GM19351 (cell line): ENCODE data around the gene LRRC51.

ENCODE experiments used
- ATAC-seq: cut with Tn5 transposase; IDR thresholded peaks from one replicate; pipeline ENCODE4 v1.9.1; 2021; ENCODE audit warnings: mild to moderate bottlenecking, moderate library complexity; ENCODE audit not compliant: unreplicated experiment

Gene LRRC51

DNA sequence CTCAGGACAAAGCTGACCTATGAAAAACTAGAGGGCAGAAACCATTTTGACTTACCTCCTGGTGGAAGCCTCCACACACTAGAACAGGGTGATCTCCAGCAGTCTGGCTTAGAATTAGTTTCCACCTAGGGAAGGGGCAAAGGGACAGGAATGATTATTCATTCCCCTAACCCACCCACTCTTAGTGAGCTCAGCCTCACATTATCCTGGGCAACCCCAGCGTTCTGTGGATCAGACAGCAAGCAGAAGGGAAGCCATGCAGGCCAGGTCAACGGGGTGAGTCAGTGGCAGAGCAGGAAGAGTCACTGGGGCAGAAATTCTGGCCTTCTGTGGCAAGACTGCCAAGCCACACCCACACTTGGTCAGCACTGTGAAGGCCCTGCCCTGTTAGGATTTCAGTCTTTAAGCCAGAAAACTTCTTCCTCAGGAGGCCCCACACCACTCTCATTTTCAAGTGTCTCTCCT is 10.8 kb upstream of the LRRC51 start:
- peak; percentile 47 for ATAC-seq

DNA sequence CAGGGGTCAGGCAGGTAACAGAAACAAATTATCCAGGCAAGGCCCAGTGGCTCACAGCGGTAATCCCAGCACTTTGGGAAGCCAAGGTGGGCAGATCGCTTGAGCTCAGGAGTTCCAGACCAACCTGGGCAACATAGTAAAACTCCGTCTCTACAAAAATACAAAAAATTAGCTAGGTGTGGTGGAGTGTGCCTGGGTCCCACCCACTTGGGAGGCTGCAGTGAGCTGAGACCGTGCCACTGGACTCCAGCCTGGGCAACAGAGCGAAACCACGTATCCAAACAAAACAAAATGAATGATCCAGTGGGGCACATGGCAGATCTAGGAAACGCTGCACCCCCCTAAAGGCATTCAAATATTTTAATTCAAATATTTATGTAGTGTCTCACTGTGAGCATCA is 10.2 kb upstream of the LRRC51 start:
- ATAC-seq = no peak

DNA sequence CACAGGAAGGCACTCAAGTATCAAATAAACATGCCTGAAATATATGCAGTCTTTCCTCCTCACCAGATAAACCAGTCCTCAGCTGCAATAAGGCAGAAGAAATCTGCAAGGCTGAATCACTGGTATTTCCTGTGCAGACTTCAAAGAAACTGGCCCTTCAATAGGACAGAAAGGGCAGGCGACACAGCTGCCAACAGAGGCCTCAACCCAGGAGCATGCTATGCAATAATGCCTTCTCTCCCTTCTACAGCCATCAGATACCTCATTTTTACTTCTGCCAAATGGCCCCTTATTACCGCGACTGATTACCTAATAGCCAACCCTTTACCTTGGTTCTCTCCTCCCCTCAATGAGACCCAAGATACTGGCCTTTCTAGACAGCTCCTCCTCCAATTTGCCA is 8.3 kb upstream of the LRRC51 start:
- ATAC-seq = no peak

DNA sequence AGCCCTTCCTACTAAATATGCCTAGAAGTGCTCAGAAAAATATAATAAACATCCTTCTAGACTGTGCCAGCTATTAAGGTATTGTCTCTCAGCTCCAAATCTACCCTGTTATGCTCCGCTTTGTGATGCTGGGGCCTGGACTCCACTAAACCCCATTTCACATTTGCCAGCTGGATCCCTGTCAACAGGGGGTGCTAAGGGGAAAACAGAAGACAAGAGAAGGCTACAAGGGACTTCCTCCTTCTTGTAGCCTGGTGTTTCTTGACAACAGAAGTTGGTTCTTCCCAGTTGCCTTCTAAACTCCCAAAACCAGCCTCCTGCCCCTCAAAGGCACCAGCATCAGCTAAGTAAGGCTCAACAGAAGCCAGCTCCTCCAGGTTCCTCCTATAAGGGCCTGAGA is 5.5 kb upstream of the LRRC51 start:
- no peak for ATAC-seq

DNA sequence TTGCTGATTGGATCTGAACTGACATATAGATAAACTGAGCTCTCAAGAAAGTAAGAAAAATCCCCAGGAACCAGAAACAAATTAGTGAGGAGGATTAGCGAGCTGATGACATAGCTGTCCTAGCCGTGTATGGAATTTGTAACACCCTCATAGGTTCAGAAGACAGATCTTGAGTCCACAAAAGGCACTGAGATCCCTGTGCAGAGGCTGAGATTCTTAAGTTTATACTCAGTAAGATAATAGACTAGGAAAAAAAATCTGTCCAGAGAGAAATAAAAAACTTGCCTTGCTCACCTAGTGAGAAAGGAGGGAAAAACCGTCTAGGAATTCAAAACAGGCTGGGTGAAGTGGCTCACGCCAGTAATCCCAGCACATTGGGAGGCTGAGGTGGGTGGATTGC is 4.9 kb upstream of the LRRC51 start:
- no peak for ATAC-seq

DNA sequence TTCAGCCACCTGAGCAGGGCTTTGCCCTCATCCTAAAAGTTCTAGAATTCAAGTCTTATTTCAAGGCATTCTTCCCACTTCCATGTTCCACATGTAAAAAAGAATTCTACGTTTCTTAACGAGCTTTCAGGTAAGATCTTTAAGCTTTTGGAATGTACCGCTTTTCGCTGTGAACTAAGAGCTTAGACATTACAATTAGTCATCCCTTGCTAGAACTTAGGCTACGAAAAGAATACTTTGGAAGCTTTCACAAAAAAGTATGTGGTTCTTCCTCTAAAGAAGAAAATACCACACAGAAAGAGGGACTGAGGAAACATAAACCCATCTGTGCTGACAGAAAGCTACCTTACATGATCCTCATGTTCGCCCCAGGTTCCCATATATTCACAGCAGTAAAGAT is 2.2 kb upstream of the LRRC51 start:
- no peak for ATAC-seq

DNA sequence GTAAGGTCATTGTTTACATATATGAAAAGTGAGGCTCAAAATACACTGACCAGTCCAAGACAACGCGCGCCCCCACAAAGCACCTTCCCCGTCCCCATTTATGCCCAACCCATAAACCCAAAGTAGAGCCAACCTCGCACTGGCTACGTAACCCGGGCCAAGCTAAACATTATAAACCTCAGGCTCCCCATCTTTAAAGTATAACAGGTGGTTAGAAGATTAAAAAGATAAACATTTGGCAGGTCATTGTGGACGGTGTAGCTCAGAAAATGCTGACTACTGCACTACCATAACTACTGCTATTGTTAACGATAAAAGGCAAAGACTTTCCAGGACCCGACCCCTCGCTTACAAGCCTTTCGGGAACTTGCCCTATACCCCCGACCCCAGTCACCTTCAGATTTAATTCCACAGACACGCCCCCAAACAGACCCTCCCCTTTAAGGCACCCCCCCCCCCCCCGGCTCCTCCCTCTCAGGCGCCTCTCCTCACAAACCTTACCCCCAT is 778 bp upstream of the LRRC51 start:
- ATAC-seq = no peak

DNA sequence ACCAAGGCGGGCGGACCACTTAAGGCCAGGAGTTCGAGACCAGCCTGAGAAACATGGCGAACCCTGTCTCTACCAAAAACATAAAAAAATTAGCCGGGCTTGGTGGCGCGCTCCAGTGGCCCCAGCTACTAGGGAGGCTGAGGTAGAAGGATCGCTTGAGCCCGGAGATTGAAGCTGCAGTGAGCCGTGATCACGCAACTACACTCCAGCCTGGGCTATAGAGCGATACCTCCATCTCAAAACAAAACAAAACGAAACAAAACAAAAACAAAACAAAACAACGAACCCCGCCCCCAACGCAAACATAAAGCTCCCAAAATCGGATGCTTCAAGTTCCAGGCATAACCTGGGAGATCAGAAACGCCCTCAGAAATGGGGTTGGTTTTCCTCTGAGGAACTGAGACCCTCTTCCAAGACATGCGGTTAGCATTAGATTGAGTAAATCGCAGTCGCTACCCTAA is 564 bp downstream of the LRRC51 start:
- no peak for ATAC-seq

DNA sequence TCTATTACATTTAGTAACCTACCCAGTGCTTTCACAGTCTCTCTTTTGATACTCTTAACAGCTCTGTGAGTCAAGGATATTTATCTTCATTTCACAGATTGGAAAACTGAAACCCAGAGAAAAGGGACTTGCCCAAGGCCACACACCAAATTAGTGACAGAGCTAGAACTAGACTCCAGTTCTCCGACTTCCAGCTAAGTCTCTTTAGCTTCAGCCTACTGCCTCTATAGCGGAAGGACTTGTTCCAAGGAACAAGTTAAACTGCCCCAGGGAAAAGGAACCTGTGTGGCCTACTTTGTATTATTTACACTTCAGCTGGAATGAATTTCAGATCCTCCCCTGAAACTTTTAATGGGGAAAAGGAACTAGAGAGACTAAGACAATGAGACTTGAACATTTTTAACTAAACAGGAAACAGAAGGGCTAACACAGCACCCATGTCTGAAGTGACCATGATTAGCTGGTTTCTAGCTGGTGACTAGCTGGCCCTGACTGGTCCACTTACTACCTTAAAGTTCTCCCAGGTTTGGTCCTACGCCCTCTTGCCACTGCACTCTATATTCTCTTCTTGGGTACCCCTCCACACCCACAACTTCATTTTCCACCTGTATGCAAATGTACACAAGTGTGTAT is 1.3 kb downstream of the LRRC51 start:
- ATAC-seq = no peak

DNA sequence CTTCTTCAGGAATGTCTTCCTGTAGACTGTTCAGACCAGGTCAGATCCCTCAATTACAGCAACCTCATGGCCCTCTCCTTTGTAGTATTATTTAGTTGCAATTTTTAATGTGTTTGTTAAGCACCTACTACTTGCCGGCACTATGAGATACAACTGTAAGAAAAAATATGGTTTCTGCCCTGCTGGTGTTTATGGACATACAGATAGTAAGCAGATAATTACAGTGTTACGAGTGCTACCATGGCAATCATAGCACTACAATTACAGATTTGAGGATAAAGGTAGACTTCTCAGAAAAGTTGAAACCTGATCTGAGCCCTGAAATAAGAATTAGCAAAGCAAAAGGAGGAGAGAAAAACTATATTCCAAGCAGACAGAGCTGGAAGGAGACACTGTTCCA is 2.8 kb downstream of the LRRC51 start:
- no peak for ATAC-seq

DNA sequence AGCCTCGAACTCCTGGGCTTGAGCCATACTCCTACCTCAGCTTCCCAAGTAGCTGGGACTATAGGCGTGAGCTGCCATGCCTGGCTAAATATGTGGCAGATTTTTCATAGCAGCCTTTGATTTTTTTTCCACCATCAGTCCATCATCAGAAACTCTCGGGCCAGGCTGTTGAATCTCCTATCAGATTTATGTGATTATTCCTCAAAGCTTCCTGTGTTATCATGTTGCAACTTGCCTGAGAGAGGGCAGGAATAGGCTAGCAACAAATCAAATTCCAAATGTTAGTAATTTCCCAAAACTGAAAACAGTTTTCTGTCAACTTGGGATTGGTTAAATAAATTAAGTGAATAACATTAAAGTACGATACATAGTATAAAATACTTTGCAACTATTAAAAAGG is 3.4 kb downstream of the LRRC51 start:
- no peak for ATAC-seq

DNA sequence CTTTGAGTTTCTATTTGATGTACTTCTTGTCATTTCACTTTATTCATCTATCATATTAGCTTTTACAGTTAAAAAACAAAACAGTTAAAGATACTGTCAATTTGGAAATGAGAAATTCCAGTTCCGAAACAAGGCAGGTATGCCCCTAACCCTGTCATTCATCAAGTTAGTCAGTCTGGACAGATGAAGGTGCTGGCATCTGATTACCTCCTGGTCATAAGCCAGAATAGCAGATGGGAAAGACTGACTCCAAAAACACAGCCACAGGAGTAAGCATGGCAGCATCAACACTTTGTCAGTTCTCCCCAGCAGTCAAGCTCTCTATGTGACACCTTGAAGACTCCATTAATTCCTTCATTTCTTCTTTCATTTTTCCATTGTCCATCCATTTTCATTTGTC is 4.3 kb downstream of the LRRC51 start:
- no peak for ATAC-seq

DNA sequence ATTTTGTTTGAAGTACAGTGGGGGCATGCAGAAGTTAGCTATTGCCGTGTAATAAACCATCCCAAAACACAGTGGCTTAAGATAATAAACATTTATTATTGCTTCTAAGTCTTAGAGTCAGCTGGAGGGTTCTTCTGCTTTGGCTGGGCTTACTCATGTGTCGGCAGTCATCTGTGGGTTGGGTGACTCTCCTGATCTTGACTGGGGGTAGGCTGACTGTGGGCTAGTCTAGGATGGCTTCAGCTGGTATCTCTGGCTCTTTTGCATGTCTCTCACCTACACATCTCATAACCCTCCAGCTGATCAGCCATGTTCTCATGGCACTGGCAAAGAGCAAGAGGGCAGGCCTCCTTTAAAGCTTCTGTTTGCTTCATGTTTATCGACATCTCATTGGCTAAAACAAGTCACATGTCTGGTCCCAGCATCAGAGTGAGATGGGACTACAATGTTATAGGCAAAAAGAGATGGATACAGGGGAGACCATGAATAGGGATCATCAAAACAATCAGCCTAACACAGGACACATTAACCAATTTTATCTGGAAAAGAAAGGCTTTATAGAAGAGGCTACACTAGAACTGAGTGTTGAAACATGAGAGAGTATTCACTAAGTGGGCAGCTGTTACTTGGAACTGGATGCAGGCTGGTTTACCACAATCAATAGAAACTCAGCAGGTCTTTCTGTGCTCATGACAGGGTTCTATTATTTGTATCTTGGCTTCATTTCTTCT is 5.1 kb downstream of the LRRC51 start:
- no peak for ATAC-seq

DNA sequence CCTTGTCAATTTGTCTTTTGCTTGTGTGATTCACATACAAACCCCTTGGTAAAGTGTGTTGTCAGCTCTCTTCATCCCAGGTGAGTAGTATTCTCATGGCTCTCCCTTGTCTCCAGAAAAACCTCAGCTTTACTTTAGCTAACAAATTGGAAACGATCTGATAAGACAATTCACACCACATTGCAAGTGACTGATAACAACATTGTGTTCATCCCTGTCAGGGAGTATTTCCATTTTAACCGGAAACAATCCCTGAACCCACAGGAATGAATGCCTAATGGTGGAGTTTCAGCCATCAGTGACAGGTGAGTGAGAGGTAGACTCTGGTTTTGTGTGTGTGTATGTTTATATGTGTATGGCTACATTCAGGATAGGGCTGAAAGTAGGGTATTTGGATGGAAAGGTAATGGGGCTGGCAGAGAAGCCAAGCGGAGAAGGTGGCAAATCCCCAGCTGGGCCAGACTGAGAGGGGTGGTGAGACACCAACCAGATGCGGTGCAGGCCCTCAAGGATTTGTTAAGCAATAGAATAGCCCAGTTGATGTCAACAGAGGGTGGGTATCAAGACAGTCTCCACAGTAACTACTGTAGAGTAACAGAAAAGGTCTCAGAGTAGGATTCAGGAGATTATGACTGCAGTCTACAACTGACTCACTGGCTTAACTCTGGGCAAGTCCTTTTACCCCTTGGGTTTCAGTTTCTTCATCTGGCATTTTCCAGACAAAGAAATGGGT is 7.6 kb downstream of the LRRC51 start:
- ATAC-seq = no peak

DNA sequence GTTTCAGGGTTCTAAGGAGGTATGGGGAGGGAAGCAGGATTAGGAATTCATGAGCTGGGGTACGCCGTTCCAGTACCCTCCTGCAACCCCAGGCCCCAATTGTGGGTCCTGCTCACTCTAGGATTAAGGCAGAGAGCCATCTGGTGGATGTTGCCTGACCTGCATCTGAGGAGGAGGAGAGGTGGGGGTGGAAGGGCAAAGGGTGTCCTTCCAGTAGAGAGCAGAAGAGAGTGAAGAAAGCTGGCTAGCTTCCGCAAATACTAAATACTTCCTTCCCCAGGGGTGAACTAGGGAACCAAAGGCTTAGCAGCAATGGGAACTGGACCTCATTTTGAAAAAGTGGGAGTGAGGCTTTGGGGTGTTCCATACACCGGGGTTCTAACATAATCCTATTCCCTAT is 10.6 kb downstream of the LRRC51 start:
- no peak for ATAC-seq

DNA sequence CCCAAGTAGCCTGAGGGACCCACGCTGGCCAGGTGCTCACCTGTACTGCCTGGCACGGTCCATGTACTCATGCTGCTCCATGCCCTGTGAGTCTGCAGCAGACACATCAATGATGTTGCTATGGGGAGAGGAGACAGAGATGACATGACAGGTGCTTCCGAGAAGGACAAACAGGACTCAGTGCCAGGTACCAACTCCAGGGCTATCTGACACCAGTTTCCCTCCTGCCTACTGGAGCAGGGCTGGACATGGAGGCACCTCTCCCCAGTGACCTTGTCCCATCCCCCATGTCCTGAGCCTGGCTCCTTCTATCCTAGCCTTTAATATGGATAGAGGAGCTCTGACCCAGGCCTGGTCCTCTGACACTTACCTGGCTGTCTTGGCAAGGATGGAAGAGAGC is 18.1 kb downstream of the LRRC51 start:
- ATAC-seq = no peak

DNA sequence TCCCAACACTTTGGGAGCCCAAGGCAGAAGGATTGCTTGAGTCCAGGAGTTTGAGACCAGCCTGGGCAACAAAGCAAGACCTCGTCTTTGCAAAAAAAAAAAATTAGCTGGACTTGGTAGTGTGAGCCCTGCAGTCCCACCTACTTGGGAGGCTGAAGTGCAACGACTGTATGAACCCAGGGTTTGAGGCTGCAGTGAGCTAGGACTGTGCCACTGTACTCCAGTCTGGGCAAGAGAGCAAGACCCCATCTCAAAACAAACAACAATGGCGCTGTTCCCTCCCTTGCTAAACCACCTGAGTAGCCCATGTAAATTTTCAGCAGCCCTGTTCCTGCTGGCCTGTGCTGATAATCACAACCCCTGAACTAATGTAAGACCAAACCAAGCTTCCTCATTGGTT is 19.4 kb downstream of the LRRC51 start:
- ATAC-seq = no peak

DNA sequence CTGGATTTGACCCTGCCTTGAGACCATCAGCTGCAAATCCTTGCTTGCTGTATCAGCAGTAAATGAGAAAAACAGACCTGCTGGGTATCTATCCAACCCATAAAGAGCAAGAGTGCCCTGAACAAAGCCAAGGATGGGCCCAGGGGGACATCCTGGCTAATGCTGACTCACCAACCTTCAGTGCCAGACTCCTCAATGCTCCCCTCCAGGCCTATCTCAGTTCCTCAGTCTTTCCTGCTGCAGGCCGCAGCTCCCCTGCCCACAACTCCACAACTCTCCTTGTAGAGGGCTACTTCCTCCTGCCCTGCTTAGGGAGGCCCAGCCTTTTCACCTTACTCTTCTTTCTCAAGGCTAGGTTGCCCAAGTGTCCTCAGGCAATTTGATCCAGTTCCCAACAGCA is 19.8 kb downstream of the LRRC51 start:
- ATAC-seq = no peak

DNA sequence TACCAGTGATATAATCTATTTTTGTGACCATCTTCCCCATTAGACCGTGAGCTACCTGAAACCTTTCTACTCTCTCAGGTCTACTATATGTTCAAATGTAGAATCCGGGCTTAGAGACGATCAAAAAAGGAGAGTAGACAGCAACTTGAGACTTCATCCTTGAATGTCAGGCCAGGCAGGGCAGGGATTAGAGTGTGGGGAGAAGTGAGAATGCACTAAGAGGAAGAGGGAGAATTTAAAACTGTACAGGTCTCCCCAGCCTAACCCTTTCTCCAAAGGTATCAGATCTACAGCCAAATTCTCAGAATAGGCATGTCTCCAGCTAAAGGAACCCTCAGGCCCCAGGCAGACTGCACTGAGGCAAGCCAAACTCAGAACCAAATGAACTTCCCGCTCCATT is 21.5 kb downstream of the LRRC51 start:
- no peak for ATAC-seq

DNA sequence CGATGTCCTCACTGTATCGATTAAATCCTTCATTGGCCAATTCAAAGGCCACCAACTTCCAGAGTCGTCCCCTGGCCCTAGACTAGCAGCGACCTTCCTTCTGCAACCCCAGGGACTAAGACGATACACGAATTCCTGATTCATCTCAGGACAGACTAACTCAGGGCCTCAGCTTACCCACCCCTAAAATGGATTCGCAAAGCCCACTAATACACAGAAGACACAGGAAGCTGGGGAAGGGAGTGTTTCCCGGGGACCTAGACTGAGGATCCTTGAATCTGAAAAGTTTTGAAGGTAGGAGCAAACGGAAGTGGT is 21.9 kb downstream of the LRRC51 start:
- peak; percentile 10 for ATAC-seq

DNA sequence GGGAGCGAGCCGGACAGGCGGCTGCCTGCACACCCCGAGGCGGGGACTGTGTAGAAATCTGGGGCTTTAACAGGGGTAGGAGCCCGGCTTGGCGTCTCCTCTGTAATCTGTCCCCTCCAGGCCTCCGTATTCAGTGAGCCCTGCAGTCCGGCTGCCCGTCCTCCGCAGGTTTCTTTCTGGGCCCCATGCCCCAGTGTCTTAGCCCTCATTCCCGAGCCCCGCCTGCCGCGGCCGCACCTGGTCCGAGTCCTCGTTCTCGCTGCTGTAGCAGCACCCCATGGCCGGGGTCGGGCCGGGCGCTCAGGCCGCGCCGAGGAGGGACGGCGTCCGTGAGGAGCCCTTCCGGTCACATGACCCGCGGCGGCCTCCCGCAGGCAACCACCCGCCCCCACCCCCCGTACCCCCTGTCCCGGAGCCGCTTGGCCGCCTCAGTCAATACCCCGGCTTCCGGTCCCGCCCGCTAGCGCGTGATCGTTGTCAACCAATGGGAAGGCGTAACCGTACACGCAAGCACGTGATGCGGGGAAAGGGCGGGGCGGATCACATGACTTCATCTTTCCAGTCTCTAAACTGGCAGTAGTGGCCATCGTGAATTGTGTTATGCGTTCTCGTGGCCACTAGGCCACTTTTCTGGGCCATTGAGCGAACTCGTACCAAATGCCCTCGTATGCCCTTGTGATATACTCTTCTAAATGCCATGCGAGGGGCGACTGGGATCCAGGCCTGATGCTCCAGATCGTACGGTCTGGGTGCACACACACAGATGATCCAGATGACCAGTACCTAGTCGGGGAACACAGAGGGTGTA is 22.5 kb downstream of the LRRC51 start, which contains the start of gene LAMTOR1:
TSS of gene LAMTOR1 (minus strand) at position 352 of the 808 bp plus-strand sequence. CDS start at position 279, 73 bp downstream.
- ATAC-seq = peak; percentile 93
